ENCODE measurements around the gene MAP4K5. TPM values are rescaled to one million over a fixed set of nuclear protein-coding genes. Genes with fewer than 3 reads are reported as not detected.

Gene MAP4K5
- total RNA-seq, 1 experiment from 2014 or later: 111 TPM

DNA sequence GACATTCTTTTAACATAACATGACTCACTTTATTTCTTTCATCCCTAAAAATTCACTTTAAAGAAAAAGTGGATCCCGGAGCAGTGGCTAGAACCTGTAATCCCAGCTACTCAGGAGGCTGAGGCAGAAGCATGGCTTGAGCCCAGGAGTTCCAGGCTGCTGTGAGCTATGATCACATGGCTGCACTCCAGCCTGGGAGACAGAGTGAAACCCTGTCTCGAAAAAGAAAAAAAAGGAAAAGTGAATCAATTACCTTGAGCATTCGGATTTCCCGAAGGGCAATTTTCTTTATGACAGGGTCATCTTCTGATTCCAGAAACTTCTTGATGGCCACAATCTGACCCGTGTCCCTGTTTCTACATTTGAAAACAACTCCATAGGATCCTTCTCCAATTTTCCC, 136.9 kb downstream of the MAP4K5 start:
- BruUV-seq (replicated peaks): no TSS peak
- no peaks in the 10 kb centered on the region for H3K27me3 ChIP-seq (ENCODE audit: low read length)
- H3K36me3 ChIP-seq (ENCODE audit: low read depth, low read length): no peaks in the 10 kb centered on the region
- H3K9me3 ChIP-seq (ENCODE audit: low read length): no peaks in the 10 kb centered on the region
- H3F3A ChIP-seq (ENCODE audit: low read length, unreplicated experiment): no peaks in the 10 kb centered on the region
- no peak overlapping the region for H3K27ac ChIP-seq (ENCODE audit: low read length)
- H3K4me3 ChIP-seq (ENCODE audit: low read length): peak overlapping the region; percentile 82
- ChIA-PET POLR2A (ENCODE audit: unreplicated experiment) (no interaction called here), CTCF (interaction anchor here (1.0 kb wide), 1 partner anchor 74 kb away, joined by 5 read pairs; no protein-coding TSS in a partner anchor)
- H2AFZ ChIP-seq (ENCODE audit: low read length): peak overlapping the region; percentile 93
- ATAC-seq: no peak
- H3K4me1 ChIP-seq (ENCODE audit: insufficient read depth, low read length): peaks cover 34% of the 10 kb centered on the region
- H4K20me1 ChIP-seq (ENCODE audit: low read length): no peaks in the 10 kb centered on the region
- H3K79me2 ChIP-seq (ENCODE audit: low read length): peaks cover 16% of the 10 kb centered on the region
- H3K9ac ChIP-seq (ENCODE audit: low read length): peak overlapping the region; percentile 95
- intact Hi-C loops (cut with micrococcal nuclease): loop anchor here (5.0 kb wide), 1 partner anchor 53 kb away; no protein-coding TSS in a partner anchor
- peak overlapping the region; percentile 99 for H3K4me2 ChIP-seq (ENCODE audit: low read length)
- H3K9me2 ChIP-seq (replicated peaks; ENCODE audit: low read length): no peaks in the 10 kb centered on the region
- DNase-seq: peak; percentile 29
- TF ChIP-seq, protein P1, sequence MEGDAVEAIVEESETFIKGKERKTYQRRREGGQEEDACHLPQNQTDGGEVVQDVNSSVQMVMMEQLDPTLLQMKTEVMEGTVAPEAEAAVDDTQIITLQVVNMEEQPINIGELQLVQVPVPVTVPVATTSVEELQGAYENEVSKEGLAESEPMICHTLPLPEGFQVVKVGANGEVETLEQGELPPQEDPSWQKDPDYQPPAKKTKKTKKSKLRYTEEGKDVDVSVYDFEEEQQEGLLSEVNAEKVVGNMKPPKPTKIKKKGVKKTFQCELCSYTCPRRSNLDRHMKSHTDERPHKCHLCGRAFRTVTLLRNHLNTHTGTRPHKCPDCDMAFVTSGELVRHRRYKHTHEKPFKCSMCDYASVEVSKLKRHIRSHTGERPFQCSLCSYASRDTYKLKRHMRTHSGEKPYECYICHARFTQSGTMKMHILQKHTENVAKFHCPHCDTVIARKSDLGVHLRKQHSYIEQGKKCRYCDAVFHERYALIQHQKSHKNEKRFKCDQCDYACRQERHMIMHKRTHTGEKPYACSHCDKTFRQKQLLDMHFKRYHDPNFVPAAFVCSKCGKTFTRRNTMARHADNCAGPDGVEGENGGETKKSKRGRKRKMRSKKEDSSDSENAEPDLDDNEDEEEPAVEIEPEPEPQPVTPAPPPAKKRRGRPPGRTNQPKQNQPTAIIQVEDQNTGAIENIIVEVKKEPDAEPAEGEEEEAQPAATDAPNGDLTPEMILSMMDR (conservative IDR thresholded peaks at IDR 0.05; ENCODE audit: low read depth, low read length): no peak
- TF ChIP-seq EZH2phosphoT487 (IDR thresholded peaks at IDR 0.05; ENCODE audit: borderline replicate concordance, low read length) (no peak), EZH2 (IDR thresholded peaks at IDR 0.05; ENCODE audit: low read length, unreplicated experiment) (no peak)

- no peaks in the 10 kb centered on the region for H3K36me3 ChIP-seq (ENCODE audit: low read depth, low read length)
- no peak overlapping the region for H3K9ac ChIP-seq (ENCODE audit: low read length)
- no peak overlapping the region for H3K27ac ChIP-seq (ENCODE audit: low read length)
- ATAC-seq (no peak), DNase-seq (no peak)
- no TSS peak for BruUV-seq (replicated peaks)
- no peaks in the 10 kb centered on the region for H3K9me3 ChIP-seq (ENCODE audit: low read length)
- no peaks in the 10 kb centered on the region for H3F3A ChIP-seq (ENCODE audit: low read length, unreplicated experiment)
- H3K4me2 ChIP-seq (ENCODE audit: low read length): peak overlapping the region; percentile 99
- H3K4me3 ChIP-seq (ENCODE audit: low read length): peak overlapping the region; percentile 82
- CTCF ChIA-PET: no interaction called here
- H3K27me3 ChIP-seq (ENCODE audit: low read length): no peaks in the 10 kb centered on the region
- no peaks in the 10 kb centered on the region for H4K20me1 ChIP-seq (ENCODE audit: low read length)
- POLR2A ChIA-PET (ENCODE audit: unreplicated experiment): interaction anchor here (0.5 kb wide), 1 partner anchor 82 kb away, joined by 10 read pairs; the partner anchor contains the start of genes DMAC2L and L2HGDH
- intact Hi-C loops (cut with micrococcal nuclease): loop anchor here (5.0 kb wide), 1 partner anchor 52 kb away; no protein-coding TSS in a partner anchor
- peaks cover 16% of the 10 kb centered on the region for H3K79me2 ChIP-seq (ENCODE audit: low read length)
- H3K4me1 ChIP-seq (ENCODE audit: insufficient read depth, low read length): peaks cover 31% of the 10 kb centered on the region
- H2AFZ ChIP-seq (ENCODE audit: low read length): no peak overlapping the region
- TF ChIP-seq EZH2 (IDR thresholded peaks at IDR 0.05; ENCODE audit: low read length, unreplicated experiment): no peak
- TF ChIP-seq, protein P1 (conservative IDR thresholded peaks at IDR 0.05; ENCODE audit: low read depth, low read length): no peak
- TF ChIP-seq EZH2phosphoT487 (IDR thresholded peaks at IDR 0.05; ENCODE audit: borderline replicate concordance, low read length): no peak
- no peaks in the 10 kb centered on the region for H3K9me2 ChIP-seq (replicated peaks; ENCODE audit: low read length)
Measured at GRCh38 chr14:50394713-50395112, 137.7 kb downstream of the MAP4K5 start.

GRCh38 chr14:50389668-50390441, 142.5 kb downstream of the MAP4K5 start:
- ATAC-seq (no peak), DNase-seq (no peak)
- H3K9ac ChIP-seq (ENCODE audit: low read length): no peak overlapping the region
- intact Hi-C loops (cut with micrococcal nuclease): no loop called here
- peaks cover 6% of the 10 kb centered on the region; the same call in 1 of the 2 replicates for H3K79me2 ChIP-seq (ENCODE audit: low read length)
- no peak overlapping the region for H3K4me3 ChIP-seq (ENCODE audit: low read length)
- TF ChIP-seq, protein P1 (conservative IDR thresholded peaks at IDR 0.05; ENCODE audit: low read depth, low read length): no peak
- no peak for TF ChIP-seq EZH2phosphoT487 (IDR thresholded peaks at IDR 0.05; ENCODE audit: borderline replicate concordance, low read length)
- no peak for TF ChIP-seq EZH2 (IDR thresholded peaks at IDR 0.05; ENCODE audit: low read length, unreplicated experiment)
- H3K36me3 ChIP-seq (ENCODE audit: low read depth, low read length): no peaks in the 10 kb centered on the region
- CTCF ChIA-PET: no interaction called here
- POLR2A ChIA-PET (ENCODE audit: unreplicated experiment): no interaction called here
- BruUV-seq (replicated peaks): no TSS peak
- H3F3A ChIP-seq (ENCODE audit: low read length, unreplicated experiment): no peaks in the 10 kb centered on the region
- H3K9me2 ChIP-seq (replicated peaks; ENCODE audit: low read length): no peaks in the 10 kb centered on the region
- H3K27me3 ChIP-seq (ENCODE audit: low read length): no peaks in the 10 kb centered on the region
- H3K4me1 ChIP-seq (ENCODE audit: insufficient read depth, low read length): 0 out of 2 replicates have a peak, but pooled peaks cover 7% of the 10 kb centered on the region
- H3K9me3 ChIP-seq (ENCODE audit: low read length): no peaks in the 10 kb centered on the region
- H3K4me2 ChIP-seq (ENCODE audit: low read length): no peak overlapping the region
- no peaks in the 10 kb centered on the region for H4K20me1 ChIP-seq (ENCODE audit: low read length)
- no peak overlapping the region for H3K27ac ChIP-seq (ENCODE audit: low read length)
- H2AFZ ChIP-seq (ENCODE audit: low read length): no peak overlapping the region
